Hindlimb muscle (tissue), 1 donor: ENCODE results near the gene CAPN12. TPM values are rescaled to one million over a fixed set of nuclear protein-coding genes. Genes with fewer than 3 reads are reported as not detected.

Source experiments
- DNase-seq: peaks from one replicate; pipeline ENCODE4 v3.0.0-alpha.2; 2013
- polyA plus RNA-seq: library from polyadenylated mRNA; unstranded; fragments of 120-200 nt; gene quantifications from one replicate; pipeline ENCODE4 v1.2.1, GENCODE V29; 2013; ENCODE audit not compliant: insufficient read length

Gene CAPN12
- polyA plus RNA-seq, 1 donor = 3.4 TPM

DNA sequence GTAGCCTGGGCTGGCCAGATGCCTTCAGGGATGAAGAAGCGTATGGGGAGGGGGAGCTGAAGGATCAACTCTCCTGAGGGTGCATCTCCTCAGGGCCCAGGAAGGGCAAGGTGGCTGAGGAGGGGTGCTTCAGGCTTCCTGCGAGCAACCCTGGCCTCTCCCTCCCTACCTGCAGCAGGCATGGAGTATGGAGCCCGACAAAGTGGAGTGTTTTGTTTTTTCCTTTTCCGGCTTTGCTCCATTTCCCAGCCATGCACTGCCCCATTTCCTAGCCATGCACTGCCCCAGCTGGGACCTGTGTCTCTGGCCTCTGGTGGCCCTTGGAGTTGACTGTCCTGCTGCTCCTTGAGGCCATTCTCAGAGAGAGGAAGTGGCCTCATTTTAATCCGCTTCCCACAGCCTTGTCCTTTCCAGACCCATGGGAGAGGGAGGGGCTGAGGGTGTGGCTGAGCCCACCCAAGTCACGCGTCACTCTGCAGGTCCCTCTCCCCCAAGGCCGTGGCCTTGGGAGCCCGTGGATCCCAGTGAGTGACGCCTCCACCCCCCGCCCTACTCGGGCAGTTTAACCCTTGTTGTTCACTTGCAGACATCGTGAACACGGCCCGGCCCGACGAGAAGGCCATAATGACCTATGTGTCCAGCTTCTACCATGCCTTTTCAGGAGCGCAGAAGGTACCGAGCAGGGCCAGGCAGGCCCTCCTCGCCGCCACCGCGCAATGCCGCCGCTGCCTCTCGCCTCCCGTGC, 34.4 kb downstream of the CAPN12 start:
- no peak for DNase-seq

DNA sequence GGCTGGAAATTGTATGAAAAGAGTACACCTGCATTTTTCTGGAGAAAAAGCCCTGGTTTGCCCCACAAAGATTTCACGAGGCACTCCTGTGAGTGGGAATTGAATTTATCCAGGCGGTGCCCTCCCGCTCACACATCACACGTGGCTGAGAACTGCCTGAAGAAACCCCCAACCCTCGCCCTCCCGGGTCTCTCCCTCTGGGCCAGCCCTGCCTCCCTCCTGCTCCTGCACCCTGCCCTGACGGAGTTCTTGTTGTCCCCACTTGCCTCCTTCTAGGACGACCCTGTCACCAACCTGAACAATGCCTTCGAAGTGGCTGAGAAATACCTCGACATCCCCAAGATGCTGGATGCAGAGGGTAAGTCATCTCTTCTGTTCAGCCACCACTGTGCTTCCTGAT, 35.2 kb downstream of the CAPN12 start:
- DNase-seq = no peak

DNA sequence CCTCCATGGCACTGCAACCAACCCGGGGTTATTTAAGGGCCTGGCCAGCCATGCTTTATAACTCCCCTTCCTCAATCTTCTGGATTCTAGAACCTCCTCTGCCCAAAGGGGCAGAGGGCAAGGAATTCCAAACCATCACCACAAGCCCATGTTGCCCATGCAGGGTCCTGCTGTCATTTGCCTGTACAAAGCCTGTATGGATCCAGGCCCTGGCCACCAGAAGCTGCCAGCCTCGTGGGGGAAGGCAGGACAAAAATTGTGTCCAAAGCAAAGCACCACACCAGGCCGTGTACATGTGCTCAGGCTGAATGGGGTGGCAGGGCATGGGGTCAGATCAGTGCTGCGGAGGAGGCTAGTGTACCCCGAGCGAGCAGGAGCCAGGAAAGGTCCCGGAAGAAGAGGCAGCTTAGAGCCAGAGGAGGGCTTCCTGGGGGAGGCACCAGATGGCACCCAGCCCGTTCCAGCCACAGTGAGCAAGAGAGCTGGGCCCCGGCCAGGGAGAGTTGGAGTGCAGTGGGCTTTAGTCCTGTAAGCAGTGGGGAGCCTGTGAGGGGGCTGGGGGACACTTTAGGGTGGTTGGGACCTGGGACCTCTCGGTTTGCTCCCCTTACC, 35.8 kb downstream of the CAPN12 start:
- DNase-seq = no peak

DNA sequence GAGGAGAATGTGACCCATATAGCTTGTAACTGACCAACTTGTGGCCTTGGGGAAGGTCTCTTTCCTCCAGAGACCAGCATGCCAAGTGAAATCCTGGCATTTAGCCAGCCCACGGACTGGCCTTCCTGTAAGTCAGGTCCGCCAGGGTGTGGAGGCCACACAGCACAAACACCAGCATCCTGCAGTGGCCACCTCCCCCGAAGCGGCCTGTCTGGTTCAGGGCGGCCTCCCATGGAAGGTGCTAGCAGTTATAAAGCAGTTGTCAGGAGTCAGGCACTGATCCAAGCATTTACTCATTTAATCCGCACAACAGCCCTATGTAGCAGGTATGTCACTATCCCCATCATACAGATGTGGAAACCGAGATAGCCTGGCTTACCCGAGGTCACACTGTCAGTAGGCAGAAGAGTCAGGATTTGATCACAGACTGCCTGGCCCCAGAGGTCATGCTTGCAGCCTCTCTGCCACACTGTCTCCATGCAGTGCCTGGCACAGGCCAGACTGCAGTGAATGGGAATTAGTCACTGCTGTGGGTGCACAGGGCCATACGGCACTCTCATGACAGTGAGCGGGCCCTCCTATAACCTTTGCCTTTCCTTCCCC, 36.7 kb downstream of the CAPN12 start:
- no peak for DNase-seq

DNA sequence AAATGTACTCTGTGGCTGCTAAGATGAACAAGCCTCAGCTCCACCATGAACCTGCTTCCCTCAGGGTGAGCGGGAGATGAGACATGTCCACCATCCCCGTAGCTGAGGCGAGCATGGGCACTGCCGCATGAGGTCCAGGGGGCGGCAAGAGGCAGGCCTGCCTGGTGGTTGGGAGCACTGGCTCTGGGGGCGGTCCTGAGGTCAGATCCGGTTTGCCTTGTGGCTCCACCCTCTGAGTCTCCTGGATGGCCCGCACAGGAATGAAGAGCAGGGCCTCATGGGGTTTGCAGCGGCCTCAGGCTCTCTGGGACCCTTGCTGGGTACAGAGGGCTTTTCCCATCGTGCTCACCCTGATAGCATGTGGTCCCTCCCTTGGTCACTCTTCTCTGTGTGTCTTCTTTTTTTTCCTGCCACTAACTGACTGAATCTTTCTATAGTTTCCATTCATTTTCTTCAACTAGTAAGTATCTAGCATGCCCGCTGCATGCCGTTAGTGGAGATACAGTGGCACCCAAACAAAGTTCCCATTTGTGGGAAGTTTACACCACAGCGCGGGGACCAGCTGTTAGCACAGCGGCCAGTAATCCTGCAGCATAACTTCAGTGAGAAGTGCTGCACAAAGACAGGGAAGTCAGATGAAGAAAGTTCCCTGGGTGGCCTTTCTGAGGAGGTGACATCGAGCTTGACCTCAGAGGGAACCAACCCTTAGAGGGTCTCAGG, 37.3 kb downstream of the CAPN12 start:
- DNase-seq = no peak

DNA sequence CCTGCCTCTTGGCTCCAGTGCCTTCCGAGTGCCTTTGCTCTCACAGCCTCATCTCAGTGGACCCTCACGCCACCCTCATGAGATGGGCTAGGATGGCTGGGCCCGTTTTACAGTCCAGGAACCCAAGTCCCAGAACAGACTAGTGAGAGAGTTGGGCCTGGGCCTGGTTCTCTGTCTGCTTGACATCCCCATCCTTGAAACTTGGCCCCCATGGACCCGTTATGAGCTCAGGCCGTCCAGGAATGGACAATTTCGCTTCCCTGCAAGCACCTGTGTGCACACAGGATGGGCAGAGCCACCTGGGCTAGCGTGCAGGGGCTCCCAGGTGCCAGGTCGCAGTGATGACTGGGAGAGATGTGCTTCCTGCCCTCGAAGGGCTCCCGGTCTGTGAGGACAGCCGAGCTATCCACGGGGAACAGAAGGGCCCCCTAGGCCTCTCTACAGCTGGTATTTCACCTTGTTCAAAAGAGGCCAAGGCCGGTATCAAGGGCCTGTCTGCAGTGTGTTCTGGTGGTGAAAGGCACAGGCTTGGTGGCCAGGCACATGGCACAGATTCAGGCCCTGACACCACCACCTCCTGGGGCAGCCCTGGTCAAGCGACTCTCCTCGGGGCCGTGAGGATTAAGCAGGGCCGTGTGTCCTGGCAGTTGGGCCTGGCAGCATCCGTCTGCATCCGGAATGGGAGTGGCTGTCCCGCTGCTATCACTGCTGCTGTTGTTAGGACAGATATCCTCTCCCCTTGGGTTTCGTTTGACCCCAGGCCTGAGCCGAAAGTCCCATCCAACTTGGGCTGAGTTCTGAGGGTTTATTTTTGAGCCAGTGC, 38.9 kb downstream of the CAPN12 start:
- DNase-seq = no peak

DNA sequence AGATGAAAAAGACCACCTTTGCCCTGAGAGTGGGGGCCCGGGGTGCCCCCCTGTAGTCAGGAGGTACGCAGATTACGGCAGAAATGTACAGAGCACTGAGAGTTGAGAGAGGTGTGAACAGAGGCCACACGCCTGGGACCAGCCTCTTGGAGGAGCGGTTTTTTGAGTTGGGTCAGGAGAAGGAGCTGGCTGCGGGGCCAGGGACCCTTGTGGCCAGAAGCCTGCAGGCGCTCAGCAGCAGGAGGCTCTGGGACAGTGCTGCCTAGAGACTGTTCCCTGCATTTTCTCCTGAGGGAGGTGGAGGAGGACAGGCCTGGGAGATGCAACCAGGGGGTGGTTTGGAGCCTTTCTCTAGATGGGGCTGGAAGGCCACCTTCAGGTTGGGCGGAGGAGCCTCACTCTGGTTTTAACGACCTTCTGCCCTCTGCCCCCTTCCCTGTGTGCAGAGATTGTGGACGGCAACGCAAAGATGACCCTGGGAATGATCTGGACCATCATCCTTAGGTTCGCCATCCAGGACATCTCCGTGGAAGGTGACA, 39.7 kb downstream of the CAPN12 start:
- no peak for DNase-seq

DNA sequence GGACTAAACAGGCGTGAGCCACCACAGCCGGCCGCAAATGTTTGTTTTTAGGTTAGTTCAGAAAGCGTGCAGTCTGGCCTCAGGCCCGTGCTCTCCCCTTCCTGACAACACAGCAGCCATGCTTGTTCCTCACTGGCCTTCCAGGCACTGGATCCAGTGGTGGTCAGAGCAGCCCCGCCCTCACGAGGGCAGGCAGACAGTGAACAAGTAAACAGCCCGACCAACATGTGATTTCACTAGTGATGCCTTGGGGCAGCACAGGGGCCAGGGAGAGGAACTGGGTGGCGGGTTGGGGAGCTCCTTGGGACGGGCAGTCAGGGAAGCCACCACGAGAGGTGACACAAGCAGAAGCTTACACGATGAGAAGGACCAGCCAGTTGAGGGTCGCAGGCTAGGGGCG, 40.8 kb downstream of the CAPN12 start:
- no peak for DNase-seq

DNA sequence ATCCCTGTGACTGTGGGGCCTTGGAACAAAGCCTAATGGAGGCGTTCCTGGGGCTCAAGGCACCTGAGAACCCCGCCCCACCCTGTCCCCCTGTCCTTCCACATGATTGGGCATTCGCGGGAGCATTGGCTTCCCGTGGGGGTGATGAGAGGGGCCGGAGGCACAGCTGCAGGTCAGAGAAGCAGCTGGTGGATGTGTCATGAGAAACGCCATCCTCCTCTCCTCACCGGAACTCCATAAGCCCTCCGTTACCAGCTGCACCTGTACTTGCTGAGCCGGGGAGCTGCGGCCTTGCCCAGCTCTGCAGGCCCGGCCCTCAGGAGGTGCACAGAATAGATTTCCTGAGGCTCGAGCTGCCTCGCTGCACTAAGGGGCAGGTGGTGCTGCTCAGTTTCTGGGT, 42.0 kb downstream of the CAPN12 start:
- no peak for DNase-seq

DNA sequence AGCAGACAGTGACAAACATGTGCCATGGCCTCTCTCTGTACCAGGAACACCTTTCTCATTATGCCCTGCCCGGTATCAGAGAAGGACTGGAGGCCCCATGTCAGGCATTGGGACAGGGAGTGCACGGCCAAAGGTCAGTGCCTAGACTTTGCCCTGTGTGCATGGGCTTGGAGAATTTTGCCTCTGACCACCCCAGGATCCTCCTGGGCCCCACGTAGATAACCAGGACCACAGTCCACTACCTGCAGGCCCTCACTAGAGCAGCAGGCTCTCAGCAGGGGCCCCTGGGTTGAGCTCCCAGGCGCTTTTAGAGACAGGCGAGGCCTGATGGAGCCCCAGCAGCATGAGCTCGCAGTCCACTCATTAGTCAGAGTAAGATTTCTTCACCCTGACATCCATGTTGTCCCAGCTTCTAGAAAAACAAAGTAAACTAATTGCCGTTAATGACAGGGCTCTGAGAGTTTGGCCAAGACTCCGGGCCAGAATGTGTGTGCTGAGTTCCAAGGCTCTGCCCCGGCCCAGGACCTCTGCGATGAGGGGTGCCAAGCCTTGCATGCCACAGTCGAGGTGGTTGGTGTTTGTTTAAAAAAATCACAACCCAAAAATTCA, 42.7 kb downstream of the CAPN12 start:
- no peak for DNase-seq

DNA sequence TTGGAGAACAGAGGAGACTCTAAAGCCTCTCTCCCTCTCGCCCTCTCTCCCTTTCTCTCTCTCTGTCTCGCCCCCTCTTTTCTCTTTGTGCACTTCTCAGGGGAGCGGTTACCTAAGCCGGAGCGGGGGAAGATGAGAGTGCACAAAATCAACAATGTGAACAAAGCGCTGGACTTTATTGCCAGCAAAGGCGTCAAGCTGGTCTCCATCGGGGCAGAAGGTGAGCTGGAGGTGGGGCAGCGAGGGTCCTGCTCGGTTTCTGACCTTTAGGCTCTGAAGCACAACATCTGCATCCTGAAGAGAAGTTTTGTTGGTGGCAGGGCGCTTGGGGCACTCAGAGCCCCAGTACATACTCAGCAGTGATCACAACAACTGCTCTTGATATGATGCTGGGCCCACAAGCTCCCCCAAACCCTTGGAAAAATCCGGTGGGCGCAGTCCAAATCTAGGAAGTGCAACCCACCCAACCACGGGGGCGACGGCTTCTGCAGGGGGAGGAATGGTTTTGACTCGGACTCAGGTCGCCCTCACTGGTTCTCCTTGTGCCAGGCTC, 43.3 kb downstream of the CAPN12 start:
- no peak for DNase-seq

DNA sequence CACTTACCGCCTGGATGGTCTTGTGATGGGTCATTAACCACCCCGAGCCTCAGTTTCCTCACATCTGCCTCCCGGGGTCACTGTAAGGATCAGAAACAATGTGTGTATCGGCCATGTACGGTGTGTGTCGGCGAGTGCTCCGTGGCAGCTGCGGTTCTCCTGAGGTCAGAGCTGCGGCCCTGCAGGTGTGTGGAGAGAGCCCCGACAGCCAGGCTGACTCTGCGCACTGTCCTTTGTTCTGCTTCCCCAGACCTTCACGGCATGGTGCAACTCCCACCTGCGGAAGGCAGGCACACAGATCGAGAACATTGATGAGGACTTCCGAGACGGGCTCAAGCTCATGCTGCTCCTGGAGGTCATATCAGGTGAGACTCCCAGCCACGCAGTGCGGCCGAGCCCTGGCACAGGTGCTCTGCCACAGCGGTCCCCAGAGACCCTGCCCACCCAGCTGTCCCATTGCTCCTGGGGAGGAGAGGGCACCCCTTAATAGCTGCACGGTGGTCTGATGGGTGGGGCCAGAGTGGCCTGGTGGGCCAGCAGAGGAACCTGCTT, 43.8 kb downstream of the CAPN12 start:
- no peak for DNase-seq

DNA sequence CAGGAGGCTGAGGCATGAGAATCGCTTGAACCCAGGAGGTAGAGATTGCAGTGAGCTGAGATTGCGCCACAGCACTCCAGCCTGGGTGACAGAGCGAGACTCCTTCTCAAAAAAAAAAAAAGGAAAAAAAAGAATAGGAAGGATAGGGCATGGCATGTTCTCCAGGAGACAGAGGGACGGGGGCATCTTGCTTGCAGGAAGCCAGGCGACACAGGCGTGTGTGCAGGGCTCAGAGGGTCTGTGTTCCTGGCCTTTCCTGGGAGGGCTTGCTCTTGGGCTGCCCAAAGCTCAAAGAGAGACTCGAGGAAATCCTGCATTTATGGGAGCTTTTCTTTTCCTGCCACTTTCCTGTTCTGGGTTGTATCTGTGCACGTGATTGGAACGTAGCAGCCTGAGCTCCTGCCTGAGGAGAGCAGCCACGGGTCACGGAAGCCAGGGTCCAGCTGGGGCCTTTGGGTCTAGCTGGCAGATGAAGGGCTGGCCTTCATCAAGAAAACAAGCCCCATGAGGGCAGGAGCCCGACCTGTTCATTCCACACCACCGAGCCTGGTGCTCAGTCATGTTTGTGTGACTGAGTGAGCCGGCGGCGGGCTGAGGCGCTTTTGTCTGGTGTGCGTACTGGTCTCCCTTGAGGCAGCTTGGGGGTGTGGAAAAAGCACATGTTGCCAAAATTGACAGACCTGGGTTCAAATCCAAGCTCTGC, 44.5 kb downstream of the CAPN12 start:
- DNase-seq = no peak

DNA sequence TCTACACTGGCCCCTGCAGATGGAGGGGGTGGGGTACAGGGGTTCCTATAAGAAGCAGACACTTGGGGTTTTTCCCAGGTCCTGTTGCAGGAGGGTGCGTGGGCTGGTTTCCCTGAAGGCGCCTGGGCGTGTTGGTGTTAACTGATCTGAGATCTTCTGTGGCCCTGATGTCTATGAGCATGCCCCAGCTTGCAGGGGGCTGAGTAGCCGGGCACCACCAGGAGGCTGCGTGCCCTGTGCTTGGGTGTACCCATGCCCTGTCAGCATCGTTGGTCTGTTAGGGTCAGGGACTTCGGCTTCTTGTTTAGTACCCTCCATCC, 45.3 kb downstream of the CAPN12 start:
- no peak for DNase-seq

DNA sequence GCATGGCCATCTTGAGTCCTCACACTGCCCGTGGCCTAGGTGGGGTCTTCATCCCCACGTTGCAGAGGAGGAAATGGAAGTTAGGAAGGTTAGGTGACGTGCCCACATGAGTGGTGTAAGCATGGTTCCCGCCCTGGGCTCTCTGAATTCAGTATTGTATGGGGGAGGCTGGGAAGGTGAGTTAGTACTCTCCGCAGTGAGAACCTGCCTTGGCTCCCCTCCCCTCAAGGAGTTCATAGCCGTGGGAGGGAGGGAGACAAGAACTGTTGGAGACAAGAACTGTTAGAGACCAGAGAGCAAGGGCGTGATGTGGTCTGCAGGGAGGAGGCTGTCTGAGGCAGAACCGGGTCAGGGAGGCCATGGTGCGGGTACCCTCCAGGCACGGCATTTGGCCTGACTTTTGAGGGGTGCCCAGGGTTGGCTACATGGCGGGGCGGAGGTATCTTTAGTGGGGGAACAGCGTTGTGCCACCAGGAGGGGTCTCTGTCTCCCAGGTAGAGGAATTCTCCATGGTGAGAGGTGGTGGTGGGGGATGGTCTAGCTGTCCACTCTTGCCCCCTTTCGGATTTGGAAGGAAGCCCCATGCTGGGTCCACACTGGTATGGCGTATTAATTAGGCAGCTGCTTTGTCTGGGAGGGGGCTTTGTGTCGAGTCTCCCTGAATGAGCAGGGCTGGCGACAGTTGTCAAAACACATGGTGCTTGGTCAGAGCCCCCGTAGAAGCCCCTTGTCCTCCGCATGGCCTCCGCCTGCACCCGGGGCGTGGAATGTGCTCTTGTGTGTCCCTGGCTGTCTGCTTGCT, 45.8 kb downstream of the CAPN12 start:
- DNase-seq = no peak

DNA sequence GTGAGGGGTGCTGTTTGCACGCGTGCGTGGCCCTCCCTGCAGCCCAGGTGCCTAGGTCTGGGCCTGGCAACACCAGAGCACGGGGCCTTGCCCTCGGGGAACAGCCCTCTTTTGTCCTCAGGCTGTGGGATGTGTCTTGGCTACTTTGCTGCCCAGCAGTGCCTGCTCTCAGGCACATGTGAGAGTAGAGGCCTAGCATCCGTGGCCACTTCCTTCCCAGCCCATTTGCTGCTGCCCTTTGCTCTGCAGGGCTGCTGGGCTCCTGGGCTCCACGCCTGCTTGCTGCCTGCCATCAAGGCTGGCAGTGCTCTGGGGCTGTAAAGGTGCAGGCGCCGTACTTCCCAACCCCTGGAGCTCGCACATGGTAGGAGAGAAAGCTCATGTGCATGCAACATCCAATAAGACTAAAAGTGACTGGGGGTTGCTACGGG, 46.6 kb downstream of the CAPN12 start:
- no peak for DNase-seq

DNA sequence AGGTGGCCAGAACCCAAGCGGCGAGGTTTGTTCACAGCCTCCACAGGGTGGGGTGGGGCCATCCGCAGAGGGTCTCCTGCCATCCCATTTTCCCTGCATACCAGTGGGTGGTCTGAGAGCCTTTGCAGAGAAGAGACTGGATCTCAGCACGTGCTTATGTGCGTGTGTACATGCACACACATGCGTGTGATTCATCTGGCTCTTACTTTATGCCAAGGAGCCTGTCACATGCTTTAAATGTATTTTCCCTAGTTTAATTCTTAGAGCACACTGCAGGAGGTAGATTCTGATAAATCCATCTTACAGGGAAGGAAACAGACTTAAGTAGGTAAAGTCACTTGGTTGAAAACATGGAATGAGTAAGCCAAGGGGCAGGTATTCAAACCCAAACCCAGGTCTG, 47.1 kb downstream of the CAPN12 start:
- no peak for DNase-seq

DNA sequence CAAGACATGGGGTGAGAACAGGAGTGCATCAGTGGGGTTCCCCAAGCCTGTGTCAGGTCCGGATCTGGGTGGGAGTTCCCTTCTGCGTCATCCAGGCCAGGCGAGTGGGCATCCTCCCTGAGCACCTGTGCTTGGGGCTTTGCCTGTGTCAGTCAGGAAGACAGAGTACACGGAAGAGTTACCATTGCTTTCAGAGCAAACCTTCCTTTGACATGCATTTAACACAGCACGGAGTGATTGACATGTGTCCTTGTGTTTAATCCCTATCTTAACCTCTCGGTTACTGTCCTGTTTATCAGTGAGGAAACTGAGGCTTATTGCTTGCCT, 47.6 kb downstream of the CAPN12 start:
- no peak for DNase-seq

DNA sequence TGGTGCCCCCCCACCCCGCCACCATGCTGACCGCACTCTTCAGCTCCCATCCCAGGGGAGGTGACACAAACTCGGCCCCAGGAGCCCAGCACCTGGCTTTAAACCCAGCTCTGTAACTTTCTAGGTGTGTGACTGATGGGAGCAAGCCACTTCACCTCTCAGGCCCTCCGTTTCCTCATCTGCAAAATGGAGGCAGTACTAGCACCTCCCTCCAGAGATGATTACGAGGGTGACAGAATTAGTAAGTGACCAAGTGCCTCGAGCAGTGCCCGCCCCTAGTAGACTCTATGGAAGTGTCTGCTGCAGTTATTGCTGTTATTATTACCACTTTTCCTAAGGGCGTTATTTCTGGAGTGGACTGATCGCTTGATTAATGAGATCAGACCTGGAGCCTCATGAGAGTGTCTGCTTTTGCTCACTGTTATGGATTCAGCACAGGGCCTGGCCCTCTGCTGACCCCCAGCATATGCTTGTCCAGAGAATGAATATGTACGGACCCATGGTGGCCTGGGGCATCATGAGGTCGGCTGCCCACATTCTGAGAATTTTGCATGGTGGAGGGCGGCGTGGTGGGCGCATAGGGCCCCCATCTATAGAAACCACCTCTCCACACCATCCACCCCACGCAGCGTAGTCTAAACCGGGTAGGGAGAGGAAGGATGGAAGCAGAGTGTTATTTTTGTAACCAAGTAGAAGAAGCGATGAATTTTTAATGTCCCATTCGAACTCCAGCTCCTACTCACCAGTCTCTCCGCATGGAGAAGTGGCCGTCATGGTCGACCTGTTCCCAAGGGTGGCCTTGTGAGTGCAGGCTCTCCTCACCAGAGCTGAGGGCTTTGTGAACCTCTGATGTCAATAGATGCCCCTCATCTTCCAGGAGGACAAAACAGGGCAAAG, 48.2 kb downstream of the CAPN12 start:
- DNase-seq = no peak
